K562 (cell line): ENCODE measurements around the gene DOCK3. TPM values are rescaled to one million over a fixed set of nuclear protein-coding genes. Genes with fewer than 3 reads are reported as not detected.

Experiments
- ATAC-seq: fragments of 200-7000 bp; cut with Tn5 transposase; 3 replicates; pipeline ENCODE4 v1.9.1; 2020; ENCODE audit warnings: moderate library complexity
- BruUV-seq: library from RNA; stranded (reverse); fragments of 400-500 nt; replicated peaks from 2 replicates; lab custom pipeline; 2021; lab: Mats Ljungman, UMichigan
- CTCF ChIA-PET: fragments of 300-600 bp; formaldehyde crosslinking; extraction: SDS; loops from one replicate; lab custom pipeline; 2021; ENCODE audit warnings: low intra/inter-chr PET ratio; lab: Yijun Ruan, JAX
- POLR2A ChIA-PET: fragments of 300-600, 350-650 bp; sonication (Branson Sonifier 250); formaldehyde crosslinking; extraction: SDS; loops from one replicate; lab custom pipeline; 2021; ENCODE audit warnings: antibody characterized with exemption, inconsistent platforms; lab: Yijun Ruan, JAX
- DNase-seq, 4 experiments: peaks; one replicate each; pipeline versions ENCODE4 v3.0.0 to v3.0.0-alpha.2; 2011 to 2018; ENCODE audit warnings: low spot score in 3 of 4, mixed read lengths in 3 of 4; ENCODE audit errors: extremely low read depth in 1 of 4
- FAIRE-seq: peaks from 2 replicates; lab custom pipeline; 2011; peaks lifted over from hg19 to GRCh38; lab: Jason Lieb, UNC
- H2AFZ ChIP-seq: 2 replicates; pipeline ENCODE4 v1.6.0; 2011; ENCODE audit warnings: low read depth, low read length, control low read depth, inconsistent platforms
- H3K27ac ChIP-seq: fragments of 200-600 bp; 3 replicates; pipeline ENCODE4 v1.8.0; 2011; ENCODE audit warnings: low read depth, mild to moderate bottlenecking, control low read depth, inconsistent platforms, low read length, moderate library complexity, mixed read lengths; ENCODE audit errors: extremely low read depth
- H3K27me3 ChIP-seq, 2 experiments: fragments of 300-600 bp in 1 of 2; 2 replicates in 1 of 2; 3 replicates in 1 of 2; pipeline versions ENCODE4 v1.6.0 to v1.8.0; 2011; ENCODE audit warnings: inconsistent platforms in 2 of 2, low read length in 2 of 2, mild to moderate bottlenecking in 1 of 2, mixed read lengths in 1 of 2, moderate library complexity in 1 of 2; ENCODE audit not compliant: control insufficient read depth in 2 of 2, insufficient read depth in 2 of 2
- H3K36me3 ChIP-seq: fragments of 300-600 bp; 3 replicates; pipeline ENCODE4 v1.8.0; 2011; ENCODE audit warnings: mild to moderate bottlenecking, low read length, inconsistent platforms; ENCODE audit not compliant: control insufficient read depth, insufficient read depth
- H3K4me1 ChIP-seq, 2 experiments: fragments of 200-600 bp in 1 of 2; replicated peaks in 1 of 2; 2 replicates in 1 of 2; 3 replicates in 1 of 2; pipeline versions ENCODE4 v1.5.1 to v1.8.0; 2011; ENCODE audit warnings: inconsistent platforms in 2 of 2, low read length in 2 of 2, mild to moderate bottlenecking in 1 of 2, mixed read lengths in 1 of 2, moderate library complexity in 1 of 2; ENCODE audit not compliant: control insufficient read depth in 2 of 2, insufficient read depth in 2 of 2
- H3K4me2 ChIP-seq: 2 replicates; pipeline ENCODE4 v1.6.1; 2011; ENCODE audit warnings: low read length, control low read depth, inconsistent platforms, mixed read lengths; ENCODE audit not compliant: insufficient read depth
- H3K4me3 ChIP-seq: fragments of 200-600 bp; sonication (generic), shearing (Covaris generic); 2 replicates; pipeline ENCODE4 v1.5.1; 2016; ENCODE audit warnings: control low read depth, inconsistent platforms
- H3K79me2 ChIP-seq: fragments of 200-600 bp; 3 replicates; pipeline ENCODE4 v1.8.0; 2011; ENCODE audit warnings: low read length, inconsistent platforms; ENCODE audit not compliant: control insufficient read depth, insufficient read depth
- H3K9ac ChIP-seq, 2 experiments: 2 replicates each; pipeline versions ENCODE4 v1.6.0 to v1.6.1; 2011; ENCODE audit warnings: low read depth in 2 of 2, low read length in 2 of 2, control low read depth in 1 of 2, inconsistent platforms in 1 of 2, mild to moderate bottlenecking in 1 of 2, mixed read lengths in 1 of 2; ENCODE audit not compliant: insufficient read depth in 1 of 2
- H3K9me1 ChIP-seq: one replicate; pipeline ENCODE4 v1.6.0; 2011; ENCODE audit warnings: inconsistent platforms, mild to moderate bottlenecking, low read length, moderate library complexity; ENCODE audit not compliant: control insufficient read depth, insufficient read depth
- H3K9me3 ChIP-seq: replicated peaks from 2 replicates; pipeline ENCODE4 v1.5.1; 2011; ENCODE audit warnings: low read depth, low read length, inconsistent platforms; ENCODE audit not compliant: control insufficient read depth, insufficient read depth
- H4K20me1 ChIP-seq: replicated peaks from 2 replicates; pipeline ENCODE4 v1.6.1; 2011; ENCODE audit warnings: low read length, inconsistent platforms, mixed read lengths; ENCODE audit not compliant: control insufficient read depth, insufficient read depth
- CBFA2T3 ChIP-seq: fragments of 450-650 bp; IDR thresholded peaks from 2 replicates; pipeline ENCODE4 v1.6.1; 2017
- CGGBP1 ChIP-seq: fragments of 250-450 bp; sonication (Bioruptor Pico); IDR thresholded peaks from 2 replicates; pipeline ENCODE4 v1.9.0; 2021; ENCODE audit warnings: mild to moderate bottlenecking
- ETS2 ChIP-seq: IDR thresholded peaks from 2 replicates; pipeline ENCODE4 v1.6.1; 2016; ENCODE audit warnings: borderline replicate concordance, missing genetic modification characterization, mild to moderate bottlenecking, moderate library complexity, missing compliant biosample characterization; ENCODE audit not compliant: poor library complexity, severe bottlenecking
- MYC ChIP-seq, 2 experiments: fragments of 250-450 bp in 1 of 2; sonication (Bioruptor Pico) in 1 of 2; IDR thresholded peaks; 2 replicates each; pipeline versions ENCODE4 v1.5.1 to v1.6.1; 2012 to 2021; ENCODE audit warnings: low read depth in 2 of 2, borderline replicate concordance in 1 of 2, improper control_type of control experiment in 1 of 2, low read length in 1 of 2, mild to moderate bottlenecking in 1 of 2, moderate library complexity in 1 of 2
- OTX1 ChIP-seq: fragments of 450-650 bp; formaldehyde crosslinking; IDR thresholded peaks from 2 replicates; pipeline ENCODE4 v1.4.0; 2022; ENCODE audit warnings: mild to moderate bottlenecking
- PREB ChIP-seq: sonication (generic); formaldehyde crosslinking; IDR thresholded peaks from 2 replicates; pipeline ENCODE4 v1.8.1; 2023; ENCODE audit warnings: mild to moderate bottlenecking, missing genetic modification reagents
- RCOR1 ChIP-seq, 2 experiments: IDR thresholded peaks; 2 replicates each; pipeline ENCODE4 v1.6.1; 2012; ENCODE audit warnings: low read depth in 2 of 2, low read length in 2 of 2, borderline replicate concordance in 1 of 2, improper control_type of control experiment in 1 of 2
- RHOXF2B ChIP-seq: fragments of 250-450 bp; sonication (Bioruptor Pico); conservative IDR thresholded peaks from 2 replicates; pipeline ENCODE4 v1.5.1; 2021
- STAT5B ChIP-seq: fragments of 250-450 bp; sonication (Bioruptor Pico); IDR thresholded peaks from 2 replicates; pipeline ENCODE4 v1.8.0; 2021; ENCODE audit warnings: mild to moderate bottlenecking, inconsistent platforms
- ZFX ChIP-seq: sonication (generic); formaldehyde crosslinking; IDR thresholded peaks from 2 replicates; pipeline ENCODE4 v1.8.0; 2022; ENCODE audit warnings: mild to moderate bottlenecking, missing genetic modification reagents, moderate library complexity
- ZNF133 ChIP-seq: fragments of 250-450 bp; sonication (Bioruptor Pico); IDR thresholded peaks from 2 replicates; pipeline ENCODE4 v1.4.0; 2020; ENCODE audit warnings: mild to moderate bottlenecking
- ZNF507 ChIP-seq: conservative IDR thresholded peaks from 2 replicates; pipeline ENCODE4 v1.6.1; 2017; ENCODE audit warnings: missing genetic modification characterization, missing compliant biosample characterization
- WGBS: fragments of 100-300 bp; shearing (Covaris generic); methylation state at CpG from one replicate; pipeline ENCODE4 v1.1.6; 2016; ENCODE audit warnings: low coverage, mixed read lengths; ENCODE audit not compliant: insufficient coverage; ENCODE audit errors: missing lambda C conversion rate; 5-methylcytosine and 5-hydroxymethylcytosine counted together
- in situ Hi-C: fragments of 300-500 bp; cut with MboI; formaldehyde crosslinking; loops from 4 replicates; pipeline ENCODE4 v1.15.0; 2018; ENCODE audit warnings: inconsistent platforms, mixed read lengths
- intact Hi-C: fragments of 100-400 bp; cut with micrococcal nuclease; formaldehyde crosslinking; loops from 2 replicates; pipeline ENCODE4 v1.14.2; 2022
- polyA plus RNA-seq, 8 experiments: library from polyadenylated mRNA; depleted of rRNA in 4 of 8; stranded (reverse) in 5 of 8; unstranded in 3 of 8; fragments of >200 nt; fragmentation: Nextera tagmentation in 2 of 8; fragmentation: Illumina TruSeq in 1 of 8; extraction: Ambion mirVana in 2 of 8; extraction: Trizol in 1 of 8; gene quantifications; 2 replicates each; pipeline versions ENCODE4 v1.2.1 to v1.2.3, GENCODE V29; 2011 to 2014; ENCODE audit warnings: inconsistent platforms in 1 of 8, missing spikeins in 1 of 8
- total RNA-seq, 7 experiments: library from RNA; depleted of rRNA in 6 of 7; stranded (reverse); fragments of >200 nt in 6 of 7; fragmentation: Illumina TruSeq in 2 of 7; extraction: Trizol in 2 of 7; gene quantifications; 2 replicates each; pipeline versions ENCODE4 v1.2.1 to v1.2.3, GENCODE V29; 2011 to 2021; ENCODE audit warnings: low replicate concordance in 1 of 7

Gene DOCK3
- total and polyA plus RNA-seq, 9 of the 15 experiments (the other 6 are each of a cell fraction or from before 2014, with no cell fraction given) = under 0.01 to 0.03 (median 0.01) TPM; not detected in 4

- in situ Hi-C loops = no loop called here
- intact Hi-C loops = no loop called here
- BruUV-seq = no TSS peak
- Histone ChIP-seq H3K9ac (no peak overlapping the region), H3K36me3 (no peaks in the 10 kb centered on the region), H3K4me1 (no peaks in the 10 kb centered on the region), H4K20me1 (no peaks in the 10 kb centered on the region), H3K27ac (no peak overlapping the region), H3K79me2 (no peaks in the 10 kb centered on the region), H3K27me3 (no peaks in the 10 kb centered on the region), H3K4me3 (no peak overlapping the region), H3K9me3 (no peaks in the 10 kb centered on the region), H2AFZ (no peak overlapping the region), H3K9me1 (no peaks in the 10 kb centered on the region), H3K4me2 (no peak overlapping the region)
- DNase-seq (no peak), ATAC-seq (no peak), FAIRE-seq (no peak)
- POLR2A ChIA-PET = no interaction called here
- TF ChIP-seq RCOR1 (IDR thresholded peaks at IDR 0.05; ENCODE audit: borderline replicate concordance in 1 of 2, low read depth in 2 of 2, low read length in 2 of 2) (no peak), ETS2 (tag) (no peak), CBFA2T3 (no peak), STAT5B (CRISPR knock-in tag) (no peak), PREB (CRISPR knock-in tag) (no peak), MYC (IDR thresholded peaks at IDR 0.05; ENCODE audit: low read depth, low read length) (no peak), MYC (CRISPR knock-in tag; IDR thresholded peaks at IDR 0.05; ENCODE audit: borderline replicate concordance, low read depth) (no peak), RHOXF2B (CRISPR knock-in tag) (no peak), ZFX (no peak), OTX1 (no peak), ZNF133 (CRISPR knock-in tag) (no peak), ZNF507 (tag) (no peak), CGGBP1 (CRISPR knock-in tag) (no peak)
- WGBS = 0% methylated on average over 1 of the region's 1 CpG
- CTCF ChIA-PET = no interaction called here
These were observed 151.1 kb downstream of the DOCK3 start for GRCh38 chr3:50825841-50826240.
